A549 (cell line): ENCODE measurements around the gene DNMT3B. TPM values are rescaled to one million over a fixed set of nuclear protein-coding genes. Genes with fewer than 3 reads are reported as not detected.
A peak's percentile ranks its signal among the peaks of the same experiment; 100 is the strongest.

Experiments
- ATAC-seq, 2 experiments: fragments of 200-7000 bp in 1 of 2; fragments of >200 bp in 1 of 2; cut with Nextera tagmentation in 1 of 2; cut with Tn5 transposase in 1 of 2; 3 replicates each; pipeline versions ENCODE4 v1.8.0 to v1.9.1; 2018 to 2020; ENCODE audit warnings: mild to moderate bottlenecking in 1 of 2, moderate library complexity in 1 of 2
- CTCF ChIA-PET: fragments of 300-600 bp; sonication (Branson Sonifier 250); formaldehyde crosslinking; extraction: SDS; loops from one replicate; lab custom pipeline; 2021; ENCODE audit warnings: antibody characterized with exemption, inconsistent platforms; lab: Yijun Ruan, JAX
- POLR2A ChIA-PET: fragments of 350-600 bp; formaldehyde crosslinking; extraction: SDS; loops from one replicate; lab custom pipeline; 2021; ENCODE audit warnings: antibody characterized with exemption, inconsistent platforms; lab: Yijun Ruan, JAX
- DNase-seq, 2 experiments: peaks; one replicate each; pipeline versions ENCODE4 v3.0.0 to v3.0.0-alpha.2; 2011 to 2016; ENCODE audit warnings: low read depth in 1 of 2, low spot score in 1 of 2
- FAIRE-seq: peaks from 2 replicates; lab custom pipeline; 2011; peaks lifted over from hg19 to GRCh38; lab: Jason Lieb, UNC
- H3K27ac ChIP-seq, 2 experiments: fragments of >200 bp; sonication (Bioruptor Twin); formaldehyde crosslinking; 3 replicates each; pipeline ENCODE4 v1.5.1; 2016 to 2017
- H3K4me1 ChIP-seq: fragments of >200 bp; sonication (Bioruptor Twin); formaldehyde crosslinking; 3 replicates; pipeline ENCODE4 v1.6.1; 2016
- H3K4me2 ChIP-seq: fragments of >200 bp; sonication (Bioruptor Twin); formaldehyde crosslinking; 3 replicates; pipeline ENCODE4 v1.6.1; 2016
- H3K4me3 ChIP-seq: fragments of >200 bp; sonication (Bioruptor Twin); formaldehyde crosslinking; 3 replicates; pipeline ENCODE4 v1.5.1; 2016
- H3K9me3 ChIP-seq: fragments of >200 bp; sonication (Bioruptor Twin); formaldehyde crosslinking; 3 replicates; pipeline ENCODE4 v1.6.1; 2016
- ATOH8 ChIP-seq: fragments of 250-450 bp; sonication (Bioruptor Pico); IDR thresholded peaks from 2 replicates; pipeline ENCODE4 v1.5.0; 2020; ENCODE audit warnings: low read depth, mild to moderate bottlenecking, moderate library complexity
- BCL3 ChIP-seq: fragments of >200 bp; sonication (Bioruptor Twin); formaldehyde crosslinking; IDR thresholded peaks from 3 replicates; pipeline ENCODE4 v1.6.1; 2016
- CBX2 ChIP-seq: fragments of 200-600 bp; sonication (generic); IDR thresholded peaks from 2 replicates; pipeline ENCODE4 v1.6.1; 2016; ENCODE audit warnings: low read depth, mild to moderate bottlenecking, borderline replicate concordance
- CHD2 ChIP-seq: fragments of 150-350 bp; IDR thresholded peaks from 2 replicates; pipeline ENCODE4 v1.6.1; 2014; ENCODE audit warnings: low read length; ENCODE audit not compliant: partially characterized antibody
- EHF ChIP-seq: fragments of 250-450 bp; sonication (Bioruptor Pico); IDR thresholded peaks from 2 replicates; pipeline ENCODE4 v1.5.0; 2020; ENCODE audit warnings: mild to moderate bottlenecking
- EHMT2 ChIP-seq: fragments of 200-600 bp; sonication (generic); IDR thresholded peaks from 2 replicates; pipeline ENCODE4 v1.6.1; 2016; ENCODE audit warnings: antibody characterized with exemption, low read depth, mild to moderate bottlenecking, moderate library complexity
- ESRRA ChIP-seq: fragments of 150-350 bp; IDR thresholded peaks from 2 replicates; pipeline ENCODE4 v1.6.1; 2014; ENCODE audit warnings: mild to moderate bottlenecking, low read length, borderline replicate concordance
- FOXS1 ChIP-seq: fragments of 250-450 bp; sonication (Bioruptor Pico); IDR thresholded peaks from 2 replicates; pipeline ENCODE4 v1.5.0; 2020; ENCODE audit warnings: mild to moderate bottlenecking, moderate library complexity
- GATA3 ChIP-seq: IDR thresholded peaks from 2 replicates; pipeline ENCODE4 v1.6.1; 2012; ENCODE audit warnings: borderline replicate concordance
- HDAC2 ChIP-seq: fragments of 200-600 bp; sonication (generic); IDR thresholded peaks from 2 replicates; pipeline ENCODE4 v1.6.1; 2016
- HES2 ChIP-seq: fragments of >200 bp; sonication (Bioruptor Twin); formaldehyde crosslinking; IDR thresholded peaks from 2 replicates; pipeline ENCODE4 v1.6.1; 2016
- HMGXB4 ChIP-seq: fragments of 250-450 bp; sonication (Bioruptor Pico); IDR thresholded peaks from 2 replicates; pipeline ENCODE4 v1.5.0; 2021; ENCODE audit warnings: mild to moderate bottlenecking, moderate library complexity, borderline replicate concordance
- HOXB13 ChIP-seq: fragments of 250-450 bp; sonication (Bioruptor Pico); IDR thresholded peaks from 2 replicates; pipeline ENCODE4 v1.5.0; 2020; ENCODE audit warnings: low read depth, mild to moderate bottlenecking, moderate library complexity
- JUNB ChIP-seq: fragments of >200 bp; sonication (Bioruptor Twin); formaldehyde crosslinking; IDR thresholded peaks from 2 replicates; pipeline ENCODE4 v1.6.1; 2016
- KDM5A ChIP-seq: fragments of 200-600 bp; sonication (generic); IDR thresholded peaks from 2 replicates; pipeline ENCODE4 v1.6.1; 2016; ENCODE audit warnings: antibody characterized with exemption, mild to moderate bottlenecking
- MAX ChIP-seq: IDR thresholded peaks from 2 replicates; pipeline ENCODE4 v1.6.1; 2012
- MYC ChIP-seq: IDR thresholded peaks from 2 replicates; pipeline ENCODE4 v1.6.1; 2012; ENCODE audit warnings: mild to moderate bottlenecking, inconsistent platforms, low read length, improper control_type of control experiment, borderline replicate concordance
- NFE2L2 ChIP-seq: fragments of 150-350 bp; conservative IDR thresholded peaks from 2 replicates; pipeline ENCODE4 v1.6.1; 2014; ENCODE audit warnings: low read length
- POLR2AphosphoS2 ChIP-seq: conservative IDR thresholded peaks from 2 replicates; pipeline ENCODE4 v1.6.1; 2012; ENCODE audit warnings: low read length, improper control_type of control experiment, inconsistent platforms
- RARB ChIP-seq: fragments of 250-450 bp; sonication (Bioruptor Pico); IDR thresholded peaks from 2 replicates; pipeline ENCODE4 v1.8.0; 2021; ENCODE audit warnings: mild to moderate bottlenecking, moderate library complexity
- RCOR1 ChIP-seq: fragments of 150-350 bp; IDR thresholded peaks from 2 replicates; pipeline ENCODE4 v1.6.1; 2014; ENCODE audit warnings: antibody characterized with exemption, low read length, low read depth
- RFX5 ChIP-seq: fragments of 450-650 bp; IDR thresholded peaks from 2 replicates; pipeline ENCODE4 v1.7.1; 2014; ENCODE audit warnings: antibody characterized with exemption, mild to moderate bottlenecking, moderate library complexity
- SREBF2 ChIP-seq: fragments of 450-650 bp; IDR thresholded peaks from 2 replicates; pipeline ENCODE4 v1.6.1; 2014; ENCODE audit warnings: mild to moderate bottlenecking, moderate library complexity
- TFCP2L1 ChIP-seq: fragments of 250-450 bp; sonication (Bioruptor Pico); IDR thresholded peaks from 2 replicates; pipeline ENCODE4 v1.5.0; 2021; ENCODE audit warnings: mild to moderate bottlenecking
- TP53 ChIP-seq: fragments of 250-450 bp; sonication (Bioruptor Pico); IDR thresholded peaks from 2 replicates; pipeline ENCODE4 v1.5.0; 2021; ENCODE audit warnings: mild to moderate bottlenecking, moderate library complexity
- ZC3H11A ChIP-seq: fragments of 450-650 bp; IDR thresholded peaks from 2 replicates; pipeline ENCODE4 v1.6.1; 2014; ENCODE audit warnings: antibody characterized with exemption, mild to moderate bottlenecking
- ZNF302 ChIP-seq: fragments of 250-450 bp; sonication (Bioruptor Pico); IDR thresholded peaks from 2 replicates; pipeline ENCODE4 v1.9.0; 2021; ENCODE audit warnings: inconsistent platforms, mild to moderate bottlenecking, moderate library complexity
- ZSCAN20 ChIP-seq: fragments of 250-450 bp; sonication (Bioruptor Pico); IDR thresholded peaks from 2 replicates; pipeline ENCODE4 v1.8.0; 2022; ENCODE audit warnings: mild to moderate bottlenecking, moderate library complexity
- WGBS: methylation state at CpG from one replicate; pipeline ENCODE4 v1.1.6; 2017; ENCODE audit errors: missing lambda C conversion rate; 5-methylcytosine and 5-hydroxymethylcytosine counted together
- polyA plus RNA-seq, 4 experiments: library from polyadenylated mRNA; depleted of rRNA in 3 of 4; stranded (reverse); fragments of >200 nt; fragmentation: RNase III in 1 of 4; extraction: RNeasy Plus Mini Kit Qiagen cat#74134 plus additional on column Dnase treatment in 1 of 4; gene quantifications; 2 replicates in 3 of 4; 3 replicates in 1 of 4; pipeline ENCODE4 v1.2.3, GENCODE V29; 2011 to 2017

DNMT3B gene
- polyA plus RNA-seq, 2 of the 4 experiments (the other 2 are of a cell fraction), result 5.2 to 11.3 TPM

- Histone ChIP-seq H3K27ac (no peak overlapping the region), H3K9me3 (no peaks in the 10 kb centered on the region), H3K4me3 (no peak overlapping the region), H3K4me1 (peaks cover 9% of the 10 kb centered on the region; the same call in 2 of the 3 replicates), H3K4me2 (no peak overlapping the region)
- no peak for ATAC-seq
- WGBS, result 100% methylated on average over 3 of the region's 3 CpGs
- DNase-seq, result peak in 1 of 2 experiments; percentile 20
- TF ChIP-seq HMGXB4 (CRISPR knock-in tag) (no peak), GATA3 (no peak), JUNB (no peak), ZSCAN20 (CRISPR knock-in tag) (no peak), EHMT2 (no peak), RCOR1 (no peak), RFX5 (no peak), HOXB13 (CRISPR knock-in tag) (no peak), NFE2L2 (no peak), CBX2 (no peak), TP53 (CRISPR knock-in tag) (no peak), KDM5A (no peak), POLR2AphosphoS2 (no peak), SREBF2 (no peak), HDAC2 (no peak), MYC (no peak), ATOH8 (CRISPR knock-in tag) (no peak), ZNF302 (CRISPR knock-in tag) (no peak)
- FAIRE-seq, result no peak
- CTCF ChIA-PET, result interaction anchor here (1.1 to 1.2 kb wide), 2 partner anchors 34 to 52 kb away, joined by 3 read pairs; no protein-coding TSS in a partner anchor
- POLR2A ChIA-PET, result interaction anchor here (2.2 kb wide), 1 partner anchor 10 kb away, joined by 17 read pairs; the partner anchor contains the start of gene MAPRE1
Observed at GRCh38 chr20:32830437-32830836, 68.3 kb downstream of the DNMT3B start.

- WGBS, result 87% methylated on average over 5 of the region's 5 CpGs
- no peak for ATAC-seq
- Histone ChIP-seq H3K9me3 (no peaks in the 10 kb centered on the region), H3K27ac (no peak overlapping the region), H3K4me1 (peaks cover 9% of the 10 kb centered on the region; the same call in 2 of the 3 replicates), H3K4me2 (no peak overlapping the region), H3K4me3 (no peak overlapping the region)
- ChIA-PET CTCF (interaction anchor here (0.6 kb wide), 1 partner anchor 87 kb away, joined by 3 read pairs; no protein-coding TSS in a partner anchor), POLR2A (interaction anchor here (0.7 kb wide), 2 partner anchors 69 to 1587 kb away, joined by 3 to 5 read pairs; no protein-coding TSS in a partner anchor)
- no peak for FAIRE-seq
- DNase-seq, result no peak
- TF ChIP-seq TP53 (CRISPR knock-in tag) (no peak), EHF (no peak), CHD2 (no peak), ZC3H11A (no peak), RCOR1 (no peak), TFCP2L1 (CRISPR knock-in tag) (no peak), ZNF302 (CRISPR knock-in tag) (no peak), KDM5A (no peak), HES2 (no peak), ESRRA (no peak), FOXS1 (no peak), MAX (no peak), ATOH8 (CRISPR knock-in tag) (no peak), NFE2L2 (no peak), BCL3 (no peak), GATA3 (no peak), RARB (CRISPR knock-in tag) (no peak), POLR2AphosphoS2 (no peak)
Observed at GRCh38 chr20:32831982-32832381, 69.8 kb downstream of the DNMT3B start.
